ENCODE data around the gene ZDHHC13. TPM values are rescaled to one million over a fixed set of nuclear protein-coding genes. Genes with fewer than 3 reads are reported as not detected.
"Not testable (repeated sequence)": the region's sequence is repeated elsewhere in the genome, so short reads cannot be mapped to it uniquely, and the experiment has no call there.

ZDHHC13 gene
- total and polyA plus RNA-seq, 10 of the 15 experiments (the other 5 are each of a cell fraction or from before 2014, with no cell fraction given): 8.5 to 34.2 (median 20.4) TPM

DNA sequence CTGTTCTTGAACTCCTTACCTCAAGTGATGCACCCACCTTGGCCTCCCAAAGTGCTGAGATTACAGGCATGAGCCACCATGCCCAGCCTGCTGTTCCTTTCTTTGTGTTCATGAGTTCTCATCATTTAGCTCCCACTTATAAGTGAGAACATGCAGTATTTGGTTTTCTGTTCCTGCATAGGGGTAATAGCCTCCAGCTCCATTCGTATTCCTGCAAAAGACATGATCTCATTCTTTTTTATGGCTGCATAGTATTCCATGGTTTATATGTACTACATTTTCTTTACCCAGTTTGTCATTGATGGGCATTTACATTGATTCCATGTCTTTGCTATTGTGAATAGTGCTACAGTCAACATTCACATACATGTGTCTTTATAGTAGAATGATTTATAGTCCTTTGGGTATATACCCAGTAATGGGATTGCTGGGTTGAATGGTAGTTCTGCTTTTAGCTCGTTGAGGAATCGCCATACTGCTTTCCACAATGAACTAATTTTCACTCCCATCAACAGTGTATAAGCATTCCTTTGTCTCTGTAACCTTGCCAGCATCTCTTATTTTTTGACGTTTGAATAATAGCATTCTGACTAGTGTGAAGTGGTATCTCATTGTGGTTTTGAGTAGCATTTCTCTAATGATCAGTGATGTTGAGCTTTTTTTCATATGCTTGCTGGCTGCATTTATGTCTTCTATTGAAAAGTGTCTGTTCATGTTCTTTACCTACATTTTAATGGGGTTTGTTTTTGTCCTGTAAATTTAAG lies 9.8 kb downstream of the ZDHHC13 start:
- H3K4me3 ChIP-seq; H4K20me1 ChIP-seq (ENCODE audit: control insufficient read depth, insufficient read depth); intact Hi-C loops (cut with micrococcal nuclease; ENCODE audit: unreplicated experiment); H2AFZ ChIP-seq (ENCODE audit: control insufficient read depth, low read depth, low read length); H3K79me2 ChIP-seq (ENCODE audit: control insufficient read depth, insufficient read depth, low read length); H3K9me3 ChIP-seq (replicated peaks; ENCODE audit: control insufficient read depth, insufficient read depth, low read length); POLR2A ChIA-PET; H3K4me1 ChIP-seq (ENCODE audit: control insufficient read depth, insufficient read depth, low read length); FAIRE-seq; ATAC-seq; in situ Hi-C loops (cut with MboI); H3K4me2 ChIP-seq (ENCODE audit: control insufficient read depth, insufficient read depth); DNase-seq (ENCODE audit: low read depth, low spot score); H3K27me3 ChIP-seq (replicated peaks in 1 of 2; ENCODE audit: control insufficient read depth in 2 of 2, insufficient read depth in 2 of 2, low read length in 1 of 2); H3K27ac ChIP-seq (ENCODE audit: control insufficient read depth, insufficient read depth); H3K9ac ChIP-seq (ENCODE audit: control insufficient read depth, insufficient read depth, low read length); BruUV-seq (replicated peaks): not testable (repeated sequence)
- ChIA-PET SMC1A (ENCODE audit: uncharacterized antibody, unreplicated experiment) (interaction anchor here (1.0 to 1.2 kb wide), 2 partner anchors 11 to 50 kb away, joined by 3 to 5 read pairs; no protein-coding TSS in a partner anchor), RAD21 (ENCODE audit: unreplicated experiment) (interaction anchor here (0.7 kb wide), 1 partner anchor 16 kb away, joined by 3 read pairs; no protein-coding TSS in a partner anchor), CTCF (interaction anchor here (0.7 to 2.5 kb wide), 2 partner anchors 10 to 50 kb away, joined by 3 to 8 read pairs; partner anchors contain the start of gene ZDHHC13)
- WGBS (ENCODE audit: insufficient coverage, insufficient replicate concordance, low lambda C conversion rate, missing lambda C conversion rate): 98% methylated on average over 4 of the region's 4 CpGs
- peaks cover 0 to 13% of the 10 kb centered on the region in 2 experiments; a peak in 3 of 4 replicates for H3K36me3 ChIP-seq (ENCODE audit: control insufficient read depth in 2 of 2, insufficient read depth in 2 of 2, low read length in 1 of 2)

DNA sequence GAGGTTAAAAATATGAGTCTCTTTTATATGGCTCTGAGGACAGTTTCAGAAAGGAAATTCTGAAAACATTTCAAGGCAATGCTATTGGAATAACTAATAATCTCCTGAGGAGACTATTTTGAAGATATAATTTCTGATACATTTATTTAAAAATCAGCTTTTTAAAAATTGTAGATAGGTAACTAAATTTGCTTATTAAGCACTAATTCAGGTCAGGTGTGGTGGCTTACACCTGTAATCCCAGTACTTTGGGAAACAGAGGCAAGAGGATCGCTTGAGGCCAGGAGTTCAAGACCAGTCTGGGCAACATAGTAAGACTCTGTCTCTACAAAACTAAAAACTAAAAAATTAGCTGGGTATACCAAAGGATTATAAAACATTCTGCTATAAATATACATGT lies 17.0 kb downstream of the ZDHHC13 start:
- WGBS (ENCODE audit: insufficient coverage, insufficient replicate concordance, low lambda C conversion rate, missing lambda C conversion rate): 96% methylated on average over 1 of the region's 1 CpG
- H3K27me3 ChIP-seq (replicated peaks in 1 of 2; ENCODE audit: control insufficient read depth in 2 of 2, insufficient read depth in 2 of 2, low read length in 1 of 2): no peaks in the 10 kb centered on the region
- no peak overlapping the region for H3K9ac ChIP-seq (ENCODE audit: control insufficient read depth, insufficient read depth, low read length)
- peaks cover 1% of the 10 kb centered on the region for H3K79me2 ChIP-seq (ENCODE audit: control insufficient read depth, insufficient read depth, low read length)
- ATAC-seq (no peak), DNase-seq (ENCODE audit: low read depth, low spot score) (no peak), FAIRE-seq (no peak)
- H3K4me1 ChIP-seq (ENCODE audit: control insufficient read depth, insufficient read depth, low read length): no peaks in the 10 kb centered on the region
- intact Hi-C loops (cut with micrococcal nuclease; ENCODE audit: unreplicated experiment) (no loop called here), in situ Hi-C loops (cut with MboI) (no loop called here)
- no peak overlapping the region for H3K27ac ChIP-seq (ENCODE audit: control insufficient read depth, insufficient read depth)
- CTCF ChIA-PET: interaction anchor here (1.4 kb wide), 1 partner anchor 14 kb away, joined by 3 read pairs; no protein-coding TSS in a partner anchor
- SMC1A ChIA-PET (ENCODE audit: uncharacterized antibody, unreplicated experiment): interaction anchor here (0.8 to 1.6 kb wide), 3 partner anchors 9 to 18 kb away, joined by 3 to 6 read pairs (median 4); no protein-coding TSS in a partner anchor
- no peak overlapping the region for H2AFZ ChIP-seq (ENCODE audit: control insufficient read depth, low read depth, low read length)
- RAD21 ChIA-PET (ENCODE audit: unreplicated experiment): no interaction called here
- no peaks in the 10 kb centered on the region; the same call in 1 of the 3 replicates for H3K9me3 ChIP-seq (replicated peaks; ENCODE audit: control insufficient read depth, insufficient read depth, low read length)
- no peak overlapping the region for H3K4me2 ChIP-seq (ENCODE audit: control insufficient read depth, insufficient read depth)
- peaks cover 0 to 3% of the 10 kb centered on the region in 2 experiments; a peak in 2 of 4 replicates for H3K36me3 ChIP-seq (ENCODE audit: control insufficient read depth in 2 of 2, insufficient read depth in 2 of 2, low read length in 1 of 2)
- H4K20me1 ChIP-seq (ENCODE audit: control insufficient read depth, insufficient read depth): no peaks in the 10 kb centered on the region
- POLR2A ChIA-PET: no interaction called here
- BruUV-seq (replicated peaks): no TSS peak
- no peak for TF ChIP-seq SRF (IDR thresholded peaks at IDR 0.05; ENCODE audit: low read depth in 2 of 2, low read length in 2 of 2)
- no peak for TF ChIP-seq RCOR1 (conservative IDR thresholded peaks at IDR 0.05; ENCODE audit: low read depth, low read length)
- no peak overlapping the region for H3K4me3 ChIP-seq

DNA sequence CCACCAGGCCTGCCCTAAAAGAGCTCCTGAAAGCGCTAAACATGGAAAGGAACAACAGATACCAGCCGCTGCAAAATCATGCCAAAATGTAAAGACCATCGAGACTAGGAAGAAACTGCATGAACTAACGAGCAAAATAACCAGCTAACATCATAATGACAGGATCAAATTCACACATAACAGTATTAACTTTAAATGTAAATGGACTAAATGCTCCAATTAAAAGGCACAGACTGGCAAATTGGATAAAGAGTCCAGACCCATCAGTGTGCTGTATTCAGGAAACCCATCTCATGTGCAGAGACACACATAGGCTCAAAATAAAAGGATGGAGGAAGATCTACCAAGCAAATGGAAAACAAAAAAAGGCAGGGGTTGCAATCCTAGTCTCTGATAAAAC lies 19.9 kb downstream of the ZDHHC13 start:
- SMC1A ChIA-PET (ENCODE audit: uncharacterized antibody, unreplicated experiment); H3K9me3 ChIP-seq (replicated peaks; ENCODE audit: control insufficient read depth, insufficient read depth, low read length); H3K79me2 ChIP-seq (ENCODE audit: control insufficient read depth, insufficient read depth, low read length); H2AFZ ChIP-seq (ENCODE audit: control insufficient read depth, low read depth, low read length); DNase-seq (ENCODE audit: low read depth, low spot score); H3K4me1 ChIP-seq (ENCODE audit: control insufficient read depth, insufficient read depth, low read length); H3K36me3 ChIP-seq (ENCODE audit: control insufficient read depth in 2 of 2, insufficient read depth in 2 of 2, low read length in 1 of 2); intact Hi-C loops (cut with micrococcal nuclease; ENCODE audit: unreplicated experiment); H4K20me1 ChIP-seq (ENCODE audit: control insufficient read depth, insufficient read depth); H3K27ac ChIP-seq (ENCODE audit: control insufficient read depth, insufficient read depth); BruUV-seq (replicated peaks); in situ Hi-C loops (cut with MboI); RAD21 ChIA-PET (ENCODE audit: unreplicated experiment); CTCF ChIA-PET; FAIRE-seq; H3K4me2 ChIP-seq (ENCODE audit: control insufficient read depth, insufficient read depth); H3K9ac ChIP-seq (ENCODE audit: control insufficient read depth, insufficient read depth, low read length); H3K4me3 ChIP-seq; ATAC-seq; H3K27me3 ChIP-seq (replicated peaks in 1 of 2; ENCODE audit: control insufficient read depth in 2 of 2, insufficient read depth in 2 of 2, low read length in 1 of 2): not testable (repeated sequence)
- WGBS (ENCODE audit: insufficient coverage, insufficient replicate concordance, low lambda C conversion rate, missing lambda C conversion rate): 98% methylated on average over 4 of the region's 4 CpGs
- POLR2A ChIA-PET: interaction anchor here (0.6 kb wide), 1 partner anchor 74 kb away, joined by 7 read pairs; no protein-coding TSS in a partner anchor
